HG03064 (cell line): ENCODE data around the gene CDH12.

Source experiments
- ATAC-seq: cut with Tn5 transposase; IDR thresholded peaks from one replicate; pipeline ENCODE4 v1.9.1; 2021; ENCODE audit warnings: low read depth; ENCODE audit not compliant: unreplicated experiment

CDH12 gene

GRCh38 chr5:21802100-21802499 is 1051.0 kb downstream of the CDH12 start:
- ATAC-seq, result no peak

GRCh38 chr5:21792748-21793147 is 1060.4 kb downstream of the CDH12 start:
- ATAC-seq, result no peak

GRCh38 chr5:21791304-21791703 is 1061.8 kb downstream of the CDH12 start:
- no peak for ATAC-seq

GRCh38 chr5:21784487-21784886 is 1068.7 kb downstream of the CDH12 start:
- ATAC-seq, result no peak

- ATAC-seq, result no peak
Observed at GRCh38 chr5:21783074-21783679, 1070.0 kb downstream of the CDH12 start.

- ATAC-seq, result no peak
Observed at GRCh38 chr5:21776466-21776865, 1076.7 kb downstream of the CDH12 start.

- ATAC-seq, result no peak
Observed at GRCh38 chr5:21774801-21775200, 1078.3 kb downstream of the CDH12 start.

GRCh38 chr5:21774281-21774680 is 1078.9 kb downstream of the CDH12 start:
- no peak for ATAC-seq

GRCh38 chr5:21773456-21773855 is 1079.7 kb downstream of the CDH12 start:
- no peak for ATAC-seq

- no peak for ATAC-seq
Observed at GRCh38 chr5:21765406-21765805, 1087.7 kb downstream of the CDH12 start.

- no peak for ATAC-seq
Observed at GRCh38 chr5:21739096-21739495, 1114.0 kb downstream of the CDH12 start.

GRCh38 chr5:21723500-21723899 is 1129.6 kb downstream of the CDH12 start:
- no peak for ATAC-seq

GRCh38 chr5:21711866-21712758 is 1141.0 kb downstream of the CDH12 start:
- no peak for ATAC-seq

GRCh38 chr5:21709770-21710169 is 1143.4 kb downstream of the CDH12 start:
- no peak for ATAC-seq

GRCh38 chr5:21704974-21705668 is 1148.0 kb downstream of the CDH12 start:
- ATAC-seq, result no peak

GRCh38 chr5:21701317-21701716 is 1151.8 kb downstream of the CDH12 start:
- no peak for ATAC-seq
